T-cell (primary cell): ENCODE measurements around the gene DHX34. TPM values are rescaled to one million over a fixed set of nuclear protein-coding genes. Genes with fewer than 3 reads are reported as not detected.

Experiments used
- ATAC-seq, 4 experiments: fragments of 200-7000 bp in 3 of 4; fragments of 150-1000 bp in 1 of 4; cut with Tn5 transposase; replicated peaks in 1 of 4; 1 replicate in 3 of 4; 2 replicates in 1 of 4; pipeline ENCODE4 v1.10.0; 2021; ENCODE audit warnings: moderate library complexity in 3 of 4, mild to moderate bottlenecking in 2 of 4, moderate number of reproducible peaks in 1 of 4
- CTCF ChIA-PET, 2 donors: fragments of 300-600 bp; sonication (Branson Sonifier 250); formaldehyde crosslinking; loops; one replicate each; lab custom pipeline; 2022; ENCODE audit warnings: antibody characterized with exemption in 2 of 2; lab: Charles Lee
- POLR2A ChIA-PET, 2 donors: fragments of 300-600 bp; sonication (Branson Sonifier 250); formaldehyde crosslinking; loops; one replicate each; lab custom pipeline; 2022; ENCODE audit warnings: antibody characterized with exemption in 2 of 2; lab: Charles Lee
- DNase-seq, 35 experiments: peaks; one replicate each; pipeline versions ENCODE4 v3.0.0 to v3.0.0-alpha.2; 2013 to 2023
- H3K27ac ChIP-seq: one replicate; pipeline ENCODE4 v1.5.1; 2013; ENCODE audit warnings: low read length
- H3K27me3 ChIP-seq, 2 experiments: replicated peaks in 1 of 2; 1 replicate in 1 of 2; 2 replicates in 1 of 2; pipeline versions ENCODE4 v1.6.1 to v1.7.0; 2013; ENCODE audit warnings: low read length in 1 of 2, mixed read lengths in 1 of 2; ENCODE audit not compliant: control insufficient read depth in 2 of 2, insufficient read depth in 2 of 2; ENCODE audit errors: extremely low read depth in 1 of 2
- H3K36me3 ChIP-seq, 2 donors: 1 replicate in 1 of 2; 2 replicates in 1 of 2; pipeline versions ENCODE4 v1.6.1 to v1.7.0; 2013; ENCODE audit warnings: low read length in 1 of 2; ENCODE audit not compliant: control insufficient read depth in 2 of 2, insufficient read depth in 1 of 2; ENCODE audit errors: extremely low read depth in 1 of 2
- H3K4me1 ChIP-seq, 2 experiments: 1 replicate in 1 of 2; 2 replicates in 1 of 2; pipeline versions ENCODE4 v1.6.1 to v1.7.0; 2013; ENCODE audit warnings: low read length in 2 of 2, mixed read lengths in 1 of 2; ENCODE audit not compliant: insufficient read depth in 2 of 2, control insufficient read depth in 1 of 2; ENCODE audit errors: extremely low read depth in 1 of 2
- H3K4me3 ChIP-seq, 2 donors: 1 replicate in 1 of 2; 2 replicates in 1 of 2; pipeline versions ENCODE4 v1.5.1 to v1.7.0; 2013; ENCODE audit warnings: mild to moderate bottlenecking in 2 of 2, low read length in 1 of 2, moderate library complexity in 1 of 2; ENCODE audit not compliant: control insufficient read depth in 1 of 2; ENCODE audit errors: extremely low read depth in 1 of 2
- H3K9me3 ChIP-seq: 2 replicates; pipeline ENCODE4 v1.7.0; 2013
- H3K27ac Mint-ChIP-seq, 2 donors: one replicate each; pipeline ENCODE4 v1.8.0; 2020 to 2021; ENCODE audit warnings: mild to moderate bottlenecking in 2 of 2, mixed read lengths in 2 of 2
- H3K27me3 Mint-ChIP-seq, 2 donors: one replicate each; pipeline ENCODE4 v1.8.0; 2021 to 2022; ENCODE audit warnings: mixed read lengths in 2 of 2
- H3K36me3 Mint-ChIP-seq: one replicate; pipeline ENCODE4 v1.8.0; 2021; ENCODE audit warnings: mixed read lengths
- H3K4me1 Mint-ChIP-seq, 3 donors: one replicate each; pipeline ENCODE4 v1.8.0; 2020 to 2022; ENCODE audit warnings: mixed read lengths in 3 of 3, mild to moderate bottlenecking in 1 of 3
- H3K4me3 Mint-ChIP-seq, 3 donors: one replicate each; pipeline ENCODE4 v1.8.0; 2020 to 2022; ENCODE audit warnings: mild to moderate bottlenecking in 3 of 3, mixed read lengths in 3 of 3, moderate library complexity in 3 of 3
- H3K9me3 Mint-ChIP-seq, 3 donors: one replicate each; pipeline ENCODE4 v1.8.0; 2020 to 2022; ENCODE audit warnings: mixed read lengths in 3 of 3
- WGBS: methylation state at CpG from one replicate; pipeline ENCODE4 v1.1.5; 2013; ENCODE audit warnings: missing lambda C conversion rate; ENCODE audit not compliant: insufficient coverage; 5-methylcytosine and 5-hydroxymethylcytosine counted together
- total RNA-seq, 35 experiments: library from RNA in 6 of 35; stranded (reverse) in 6 of 35; fragments of 120-200 nt in 1 of 35; gene quantifications; one replicate each; pipeline versions ENCODE4 v1.2.1 to v1.2.4 and lab custom pipeline; 2013 to 2026

The DHX34 gene
- total RNA-seq, 5 donors from 2014 or later (not counting 1 experiment from before 2014, with no cell fraction given): 13.4 to 30.7 (median 28.8) TPM

DNA sequence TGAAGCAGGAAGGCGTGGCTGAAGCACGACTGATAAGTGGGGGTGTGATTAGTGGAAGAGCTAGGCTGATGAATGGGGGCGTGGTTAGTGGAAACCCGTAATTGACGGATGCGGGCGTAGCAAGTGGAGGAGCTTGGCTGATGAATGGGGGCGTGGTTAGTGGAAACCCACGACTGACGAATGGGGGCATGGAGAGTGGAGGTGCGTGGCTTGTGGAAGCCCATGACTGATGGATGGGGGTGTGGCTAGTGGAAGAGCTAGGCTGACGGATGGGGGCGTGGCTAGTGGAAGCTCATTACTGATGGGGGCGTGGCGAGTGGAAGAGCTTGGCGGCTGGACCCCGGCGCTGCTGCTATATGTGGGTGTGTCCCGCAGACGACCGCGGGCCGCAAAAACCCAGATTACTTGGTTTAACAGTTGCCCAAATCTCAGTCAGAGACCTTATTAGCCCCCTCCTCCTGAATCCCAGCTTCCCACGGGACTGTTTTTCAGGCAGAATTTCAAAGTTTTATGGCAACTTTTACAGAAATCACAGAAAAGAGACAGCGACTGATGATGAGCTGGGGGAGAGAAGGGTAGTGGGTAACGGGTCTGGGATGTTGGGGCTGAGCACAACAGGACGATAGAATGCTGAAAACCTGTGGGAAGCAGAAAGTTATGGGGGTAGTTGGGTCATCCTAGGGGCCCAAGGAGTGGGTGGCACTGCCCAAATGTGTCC, 79.2 kb downstream of the DHX34 start:
- H3K36me3 ChIP-seq: no peaks in the 10 kb centered on the region
- no peaks in the 10 kb centered on the region for H3K9me3 ChIP-seq
- H3K4me1 ChIP-seq: peaks cover 23 to 38% of the 10 kb centered on the region in 2 experiments
- H3K27me3 ChIP-seq: peaks cover 11 to 83% of the 10 kb centered on the region in 2 experiments
- Mint-ChIP-seq H3K27ac (no peak overlapping the region), H3K4me3 (no peak overlapping the region), H3K36me3 (no peaks in the 10 kb centered on the region), H3K4me1 (peaks cover 10 to 18% (median 11%) of the 10 kb centered on the region in 3 donors), H3K9me3 (no peaks in the 10 kb centered on the region), H3K27me3 (peaks cover 37 to 60% of the 10 kb centered on the region in 2 donors)
- no peak overlapping the region for H3K27ac ChIP-seq
- CTCF ChIA-PET: interaction anchor here (0.5 to 1.7 kb wide), 21 partner anchors 8 to 715 kb away, joined by 3 to 23 read pairs (median 4); partner anchors contain the start of genes DHX34 (in 1 of the 2) and KPTN (in 1 of the 2)
- POLR2A ChIA-PET: interaction anchor here in 1 of 2 donors (0.6 to 0.8 kb wide), 2 partner anchors 80 to 318 kb away, joined by 3 to 7 read pairs; partner anchors contain the start of gene DHX34
- 3% methylated on average over 23 of the region's 27 CpGs for WGBS
- DNase-seq: peak; percentile 20 to 91 (median 76)
- H3K4me3 ChIP-seq: peak overlapping the region; percentile 11 to 32
- ATAC-seq: peak; percentile 59 to 86 (median 68)

GRCh38 chr19:47429140-47429793, 80.2 kb downstream of the DHX34 start:
- Histone ChIP-seq H3K27me3 (peaks cover 4 to 82% of the 10 kb centered on the region in 2 experiments), H3K4me1 (peaks cover 23 to 38% of the 10 kb centered on the region in 2 experiments), H3K36me3 (no peaks in the 10 kb centered on the region), H3K9me3 (no peaks in the 10 kb centered on the region), H3K4me3 (no peak overlapping the region), H3K27ac (no peak overlapping the region)
- DNase-seq: no peak
- ATAC-seq: no peak
- no peaks in the 10 kb centered on the region for H3K9me3 Mint-ChIP-seq
- no peaks in the 10 kb centered on the region for H3K36me3 Mint-ChIP-seq
- WGBS: 50% methylated on average over 10 of the region's 20 CpGs
- peaks cover 30 to 52% of the 10 kb centered on the region in 2 donors for H3K27me3 Mint-ChIP-seq
- CTCF ChIA-PET: interaction anchor here in 1 of 2 donors (0.9 to 1.7 kb wide), 2 partner anchors 8 to 226 kb away, joined by 3 to 23 read pairs; no protein-coding TSS in a partner anchor
- H3K4me3 Mint-ChIP-seq: peak overlapping the region in 1 of 3 donors; percentile 71
- no peak overlapping the region for H3K27ac Mint-ChIP-seq
- POLR2A ChIA-PET: no interaction called here
- peaks cover 8 to 17% (median 10%) of the 10 kb centered on the region in 3 donors for H3K4me1 Mint-ChIP-seq

- Histone ChIP-seq H3K36me3 (no peaks in the 10 kb centered on the region), H3K27me3 (peaks cover 4 to 79% of the 10 kb centered on the region in 2 experiments), H3K4me1 (peaks cover 23 to 44% of the 10 kb centered on the region in 2 experiments), H3K27ac (no peak overlapping the region), H3K4me3 (peak overlapping the region in 1 of 2 donors; percentile 47), H3K9me3 (no peaks in the 10 kb centered on the region)
- Mint-ChIP-seq H3K27ac (no peak overlapping the region), H3K4me3 (peak overlapping the region; percentile 45 to 71 (median 60)), H3K36me3 (no peaks in the 10 kb centered on the region), H3K27me3 (peaks cover 24 to 45% of the 10 kb centered on the region in 2 donors), H3K4me1 (peaks cover 8 to 18% (median 11%) of the 10 kb centered on the region in 3 donors), H3K9me3 (no peaks in the 10 kb centered on the region)
- DNase-seq: peak in 4 of 35 experiments; percentile 18 to 48 (median 26)
- WGBS: 10% methylated on average over 69 of the region's 69 CpGs
- ChIA-PET CTCF (no interaction called here), POLR2A (no interaction called here)
- peak; percentile 4 to 49 (median 33) for ATAC-seq
Observed at GRCh38 chr19:47430041-47430802, 81.1 kb downstream of the DHX34 start.

DNA sequence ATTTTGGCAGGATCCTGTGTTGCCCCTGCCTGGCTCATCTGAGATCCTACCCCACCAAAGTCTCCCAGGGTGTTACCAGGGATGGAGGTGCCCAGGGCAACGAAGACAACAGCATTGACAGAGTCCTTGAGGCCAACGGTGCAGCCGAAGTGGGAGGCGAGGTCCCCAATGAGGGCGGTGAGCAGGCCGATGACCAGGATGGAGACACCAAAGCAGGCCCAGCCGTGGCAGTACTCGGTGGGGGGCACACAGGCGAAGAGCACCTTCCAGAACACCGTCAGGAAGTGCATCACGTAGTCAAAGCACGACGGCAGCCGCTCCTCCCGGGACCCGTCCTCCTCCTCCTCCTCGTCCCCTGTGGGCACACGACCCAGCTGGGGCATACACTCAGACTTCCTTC, 83.0 kb downstream of the DHX34 start:
- H3K4me1 Mint-ChIP-seq: peaks cover 18 to 33% (median 22%) of the 10 kb centered on the region in 3 donors
- ATAC-seq: no peak
- DNase-seq: no peak
- H3K4me3 Mint-ChIP-seq: no peak overlapping the region
- WGBS: 66% methylated on average over 18 of the region's 18 CpGs
- no peaks in the 10 kb centered on the region for H3K36me3 Mint-ChIP-seq
- no peaks in the 10 kb centered on the region for H3K36me3 ChIP-seq
- H3K4me1 ChIP-seq: peaks cover 23 to 60% of the 10 kb centered on the region in 2 experiments
- H3K27me3 ChIP-seq: peaks cover 4 to 80% of the 10 kb centered on the region in 2 experiments
- H3K27ac ChIP-seq: no peak overlapping the region
- peak overlapping the region in 1 of 2 donors; percentile 36 for H3K27ac Mint-ChIP-seq
- ChIA-PET CTCF (interaction anchor here in 1 of 2 donors (0.6 to 1.0 kb wide), 4 partner anchors 52 to 361 kb away, joined by 3 to 4 read pairs (median 4); partner anchors contain the start of gene KPTN), POLR2A (interaction anchor here in 1 of 2 donors (0.7 kb wide), 1 partner anchor 1715 kb away, joined by 4 read pairs; no protein-coding TSS in a partner anchor)
- no peaks in the 10 kb centered on the region for H3K9me3 ChIP-seq
- peaks cover 18 to 40% of the 10 kb centered on the region in 2 donors for H3K27me3 Mint-ChIP-seq
- no peak overlapping the region for H3K4me3 ChIP-seq
- no peaks in the 10 kb centered on the region for H3K9me3 Mint-ChIP-seq

Other genes with a start within 250 kb of the DHX34 start
- gene ZC3H4, start 235.5 kb upstream of the DHX34 start, total RNA-seq: 10 to 100 TPM; 64.0 to 81.4 (median 72.3) TPM
- 10 to 100 TPM; 42.6 to 54.9 (median 44.0) TPM for gene SAE1, start 218.5 kb upstream of the DHX34 start, total RNA-seq
- gene BBC3, start 118.1 kb upstream of the DHX34 start, total RNA-seq: 10 to 100 TPM; 20.0 to 48.6 (median 39.2) TPM
- gene CCDC9, start 92.8 kb upstream of the DHX34 start, total RNA-seq: 10 to 100 TPM; 40.4 to 57.2 (median 49.7) TPM
- 10 to 100 TPM; 11.3 to 19.2 (median 15.6) TPM for gene INAFM1, start 74.4 kb upstream of the DHX34 start, total RNA-seq
- gene C5AR1, start 39.5 kb upstream of the DHX34 start, total RNA-seq: 1 to 10 TPM; 1.8 to 2.4 (median 2.2) TPM
- 1 to 10 TPM in 2 of 5 donors, under 1 TPM in 3; 0.40 to 1.5 (median 0.79) TPM for gene C5AR2, start 17.1 kb upstream of the DHX34 start, total RNA-seq
- under 1 TPM in 3 of 5 donors, not detected in 2; 0.32 to 0.69 (median 0.54) TPM for gene MEIS3, start 70.2 kb downstream of the DHX34 start, total RNA-seq
- not detected for gene SLC8A2, start 122.6 kb downstream of the DHX34 start, total RNA-seq
- 1 to 10 TPM; 2.8 to 5.8 (median 5.4) TPM for gene KPTN, start 134.9 kb downstream of the DHX34 start, total RNA-seq
- 100 to 1,000 TPM in 2 of 5 donors, 10 to 100 TPM in 3; 81.1 to 119 (median 86.7) TPM for gene NAPA, start 165.7 kb downstream of the DHX34 start, total RNA-seq
- gene ZNF541, start 223.8 kb downstream of the DHX34 start, total RNA-seq: 1 to 10 TPM in 1 of 5 donors, under 1 TPM in 4; 0.58 to 1.1 (median 0.65) TPM